Upper lobe of left lung (tissue), 6 donors: ENCODE measurements around the gene MLLT1. TPM values are rescaled to one million over a fixed set of nuclear protein-coding genes. Genes with fewer than 3 reads are reported as not detected.

ENCODE experiments used
- ATAC-seq, 2 donors: fragments of 200-7000 bp; cut with Tn5 transposase; one replicate each; pipeline ENCODE4 v1.9.1; 2022; ENCODE audit warnings: mild to moderate bottlenecking in 2 of 2, moderate library complexity in 2 of 2; ENCODE audit not compliant: low FRiP score in 2 of 2
- DNase-seq, 2 donors: peaks; one replicate each; pipeline ENCODE4 v3.0.0-alpha.2; 2019 to 2020
- H3K27ac ChIP-seq, 4 donors: fragments of 200-600 bp; sonication (generic); one replicate each; pipeline ENCODE4 v1.5.1; 2016 to 2019
- H3K27me3 ChIP-seq, 4 donors: fragments of 200-600 bp; sonication (generic); one replicate each; pipeline ENCODE4 v1.5.1; 2017 to 2019
- H3K36me3 ChIP-seq, 4 donors: fragments of 200-600 bp; sonication (generic); one replicate each; pipeline ENCODE4 v1.5.1; 2016 to 2019
- H3K4me1 ChIP-seq, 4 donors: fragments of 200-600 bp; sonication (generic); one replicate each; pipeline ENCODE4 v1.5.1; 2018 to 2019
- H3K4me3 ChIP-seq, 4 donors: fragments of 200-600 bp; sonication (generic); one replicate each; pipeline ENCODE4 v1.5.1; 2017 to 2019; ENCODE audit warnings: mild to moderate bottlenecking in 2 of 4, moderate library complexity in 1 of 4
- H3K9me3 ChIP-seq, 4 donors: fragments of 200-600 bp; sonication (generic); one replicate each; pipeline ENCODE4 v1.5.1; 2018 to 2019
- CTCF ChIP-seq, 6 experiments: fragments of 450-650 bp in 4 of 6; fragments of 200-600 bp in 2 of 6; sonication (generic) in 2 of 6; IDR thresholded peaks; one replicate each; pipeline ENCODE4 v1.5.1; 2016 to 2019; ENCODE audit warnings: antibody characterized with exemption in 6 of 6
- EP300 ChIP-seq, 4 donors: sonication (generic); formaldehyde crosslinking; IDR thresholded peaks; one replicate each; pipeline ENCODE4 v1.5.1; 2017; ENCODE audit warnings: antibody characterized with exemption in 4 of 4, control low read depth in 2 of 4
- POLR2A ChIP-seq, 4 donors: fragments of 450-650 bp; IDR thresholded peaks; one replicate each; pipeline ENCODE4 v1.5.1; 2016 to 2017; ENCODE audit warnings: antibody characterized with exemption in 4 of 4, mild to moderate bottlenecking in 2 of 4
- POLR2AphosphoS5 ChIP-seq, 2 donors: sonication (generic); formaldehyde crosslinking; IDR thresholded peaks; one replicate each; pipeline ENCODE4 v1.5.1; 2017; ENCODE audit warnings: antibody characterized with exemption in 2 of 2
- WGBS, 2 donors: methylation state at CpG; one replicate each; pipeline ENCODE4 v1.1.5; 2017 to 2018; 5-methylcytosine and 5-hydroxymethylcytosine counted together
- total RNA-seq, 6 donors: library from RNA; depleted of rRNA in 4 of 6; stranded (reverse); fragments of >200 nt in 4 of 6; gene quantifications; one replicate each; pipeline versions ENCODE4 v1.1.0 to v1.2.1, GENCODE V29; 2016 to 2021
- donor health status: DM: no; HTN: no; CAD: no; lungs with moderate emphysema.
- donor health status: DM: no; HTN: yes; CAD: no; lungs with severe emphysema.

MLLT1 gene
- total RNA-seq, 6 donors from 2014 or later = 22.1 to 98.9 (median 49.3) TPM

- ATAC-seq (no peak), DNase-seq (no peak)
These were observed 83.4 kb downstream of the MLLT1 start for GRCh38 chr19:6196361-6196760.

GRCh38 chr19:6188811-6189210 lies 91.0 kb downstream of the MLLT1 start:
- H3K4me1 ChIP-seq = no peaks in the 10 kb centered on the region
- DNase-seq (no peak), ATAC-seq (no peak)
- H3K27me3 ChIP-seq = no peaks in the 10 kb centered on the region
- WGBS, 2 donors = 87 to 90% methylated on average over 2 of the region's 2 CpGs
- H3K36me3 ChIP-seq = no peaks in the 10 kb centered on the region
- H3K27ac ChIP-seq = no peak overlapping the region
- no peaks in the 10 kb centered on the region for H3K9me3 ChIP-seq
- no peak for TF ChIP-seq POLR2AphosphoS5 (IDR thresholded peaks at IDR 0.05)
- no peak for TF ChIP-seq CTCF (IDR thresholded peaks at IDR 0.05)
- TF ChIP-seq EP300 (IDR thresholded peaks at IDR 0.05) = no peak
- TF ChIP-seq POLR2A (IDR thresholded peaks at IDR 0.05) = no peak
- no peak overlapping the region for H3K4me3 ChIP-seq

More at GRCh38 chr19:6196361-6196760, 83.4 kb downstream of the MLLT1 start:
- H3K27me3 ChIP-seq = no peaks in the 10 kb centered on the region
- no peaks in the 10 kb centered on the region for H3K36me3 ChIP-seq
- no peaks in the 10 kb centered on the region for H3K9me3 ChIP-seq
- no peak for TF ChIP-seq EP300 (IDR thresholded peaks at IDR 0.05)
- TF ChIP-seq CTCF (IDR thresholded peaks at IDR 0.05) = no peak
- no peak for TF ChIP-seq POLR2A (IDR thresholded peaks at IDR 0.05)
- no peak for TF ChIP-seq POLR2AphosphoS5 (IDR thresholded peaks at IDR 0.05)
- H3K4me1 ChIP-seq = peaks cover 12 to 22% (median 18%) of the 10 kb centered on the region in 4 donors
- H3K27ac ChIP-seq = no peak overlapping the region
- WGBS, 2 donors = 93 to 97% methylated on average over 3 to 5 of the region's 5 CpGs
- H3K4me3 ChIP-seq = no peak overlapping the region

GRCh38 chr19:6187374-6187773 lies 92.4 kb downstream of the MLLT1 start:
- ATAC-seq (no peak), DNase-seq (no peak)
- Histone ChIP-seq H3K9me3 (no peaks in the 10 kb centered on the region), H3K36me3 (no peaks in the 10 kb centered on the region), H3K27ac (no peak overlapping the region), H3K27me3 (no peaks in the 10 kb centered on the region), H3K4me1 (no peaks in the 10 kb centered on the region), H3K4me3 (no peak overlapping the region)
- 89 to 91% methylated on average over 4 to 6 of the region's 6 CpGs for WGBS, 2 donors
- no peak for TF ChIP-seq EP300 (IDR thresholded peaks at IDR 0.05)
- TF ChIP-seq POLR2AphosphoS5 (IDR thresholded peaks at IDR 0.05) = no peak
- TF ChIP-seq CTCF (IDR thresholded peaks at IDR 0.05) = no peak
- no peak for TF ChIP-seq POLR2A (IDR thresholded peaks at IDR 0.05)

GRCh38 chr19:6185835-6186834 lies 93.6 kb downstream of the MLLT1 start:
- no peak overlapping the region for H3K4me3 ChIP-seq
- no peaks in the 10 kb centered on the region for H3K27me3 ChIP-seq
- H3K36me3 ChIP-seq = no peaks in the 10 kb centered on the region
- no peaks in the 10 kb centered on the region for H3K9me3 ChIP-seq
- WGBS, 2 donors = 68 to 80% methylated on average over 4 of the region's 4 CpGs
- no peak for ATAC-seq
- H3K4me1 ChIP-seq = no peaks in the 10 kb centered on the region
- no peak for DNase-seq
- TF ChIP-seq POLR2A (IDR thresholded peaks at IDR 0.05) (no peak), POLR2AphosphoS5 (IDR thresholded peaks at IDR 0.05) (no peak), CTCF (IDR thresholded peaks at IDR 0.05) (no peak), EP300 (IDR thresholded peaks at IDR 0.05) (no peak)
- no peak overlapping the region for H3K27ac ChIP-seq
